ENCODE results near the gene ZNF366.
A peak's percentile ranks its signal among the peaks of the same experiment; 100 is the strongest.

ZNF366 gene

GRCh38 chr5:72507231-72507906, at the start of gene ZNF366:
TSS of gene ZNF366 (minus strand) at chr5:72507410. CDS start at chr5:72461496, 45,914 bp downstream.
- DNase-seq = no peak

- DNase-seq = peak; percentile 89
These were observed 49.3 kb upstream of the ZNF366 start for GRCh38 chr5:72556351-72557166.

- DNase-seq = peak; percentile 63
These were observed 48.7 kb upstream of the ZNF366 start for GRCh38 chr5:72555871-72556270.

GRCh38 chr5:72554897-72555296, 47.7 kb upstream of the ZNF366 start:
- no peak for DNase-seq

GRCh38 chr5:72552041-72552557, 44.9 kb upstream of the ZNF366 start:
- no peak for DNase-seq

GRCh38 chr5:72550595-72550994, 43.4 kb upstream of the ZNF366 start:
- DNase-seq = no peak

GRCh38 chr5:72543811-72544210, 36.6 kb upstream of the ZNF366 start:
- DNase-seq = no peak

GRCh38 chr5:72543365-72543764, 36.2 kb upstream of the ZNF366 start:
- no peak for DNase-seq

- DNase-seq = no peak
These were observed 35.5 kb upstream of the ZNF366 start for GRCh38 chr5:72542695-72543094.

GRCh38 chr5:72541501-72542225, 34.5 kb upstream of the ZNF366 start:
- peak; percentile 62 for DNase-seq

- no peak for DNase-seq
These were observed 33.7 kb upstream of the ZNF366 start for GRCh38 chr5:72540759-72541438.

- no peak for DNase-seq
These were observed 32.5 kb upstream of the ZNF366 start for GRCh38 chr5:72539726-72540125.

GRCh38 chr5:72539038-72539437, 31.8 kb upstream of the ZNF366 start:
- no peak for DNase-seq

- DNase-seq = no peak
These were observed 30.0 kb upstream of the ZNF366 start for GRCh38 chr5:72537166-72537565.

GRCh38 chr5:72531496-72532190, 24.4 kb upstream of the ZNF366 start:
- DNase-seq = no peak

GRCh38 chr5:72530196-72530595, 23.0 kb upstream of the ZNF366 start:
- no peak for DNase-seq

GRCh38 chr5:72529383-72529782, 22.2 kb upstream of the ZNF366 start:
- DNase-seq = no peak

GRCh38 chr5:72525816-72526215, 18.6 kb upstream of the ZNF366 start:
- no peak for DNase-seq

GRCh38 chr5:72523960-72524582, 16.9 kb upstream of the ZNF366 start:
- DNase-seq = peak; percentile 62

- DNase-seq = no peak
These were observed 15.4 kb upstream of the ZNF366 start for GRCh38 chr5:72522607-72523006.

- no peak for DNase-seq
These were observed 11.9 kb upstream of the ZNF366 start for GRCh38 chr5:72519111-72519510.
